HEK293 (cell line): Measurements from ENCODE around the gene PSMB11.

Source experiments
- CTCF ChIA-PET: fragments of 350-600 bp; formaldehyde crosslinking; extraction: SDS; loops from one replicate; lab custom pipeline; 2021; ENCODE audit warnings: antibody characterized with exemption; lab: Yijun Ruan, JAX
- POLR2A ChIA-PET: fragments of 300-600 bp; formaldehyde crosslinking; extraction: SDS; loops from one replicate; lab custom pipeline; 2020; ENCODE audit warnings: antibody characterized with exemption, inconsistent platforms; lab: Yijun Ruan, JAX
- H3K27ac ChIP-seq: fragments of 200-500 bp; sonication (Bioruptor generic); 2 replicates; pipeline ENCODE4 v1.5.1; 2014; ENCODE audit warnings: low read depth, low read length, control low read depth, inconsistent platforms; ENCODE audit errors: extremely low read depth
- H3K36me3 ChIP-seq, 2 experiments: fragments of 200-500 bp in 1 of 2; sonication (Bioruptor generic) in 1 of 2; 1 replicate in 1 of 2; 2 replicates in 1 of 2; pipeline ENCODE4 v1.5.1; 2014 to 2017; ENCODE audit warnings: inconsistent platforms in 2 of 2, low read length in 2 of 2; ENCODE audit not compliant: control insufficient read depth in 2 of 2, insufficient read depth in 1 of 2
- H3K4me1 ChIP-seq: fragments of 200-500 bp; sonication (Bioruptor generic); 2 replicates; pipeline ENCODE4 v1.5.1; 2014; ENCODE audit warnings: mild to moderate bottlenecking, low read length, inconsistent platforms; ENCODE audit not compliant: control insufficient read depth, insufficient read depth
- H3K4me3 ChIP-seq: 2 replicates; pipeline ENCODE4 v1.5.1; 2011; ENCODE audit warnings: low read depth, mild to moderate bottlenecking, control low read depth, low read length, moderate library complexity
- H3K9me3 ChIP-seq: fragments of 200-500 bp; sonication (Bioruptor generic); 2 replicates; pipeline ENCODE4 v1.5.1; 2014; ENCODE audit warnings: low read depth, low read length, inconsistent platforms; ENCODE audit not compliant: control insufficient read depth, insufficient read depth
- BCL11A ChIP-seq: fragments of 450-650 bp; formaldehyde crosslinking; IDR thresholded peaks from 2 replicates; pipeline ENCODE4 v1.5.1; 2016; ENCODE audit warnings: low read depth, missing biosample characterization, missing genetic modification characterization
- EGR2 ChIP-seq: fragments of 450-650 bp; formaldehyde crosslinking; IDR thresholded peaks from 2 replicates; pipeline ENCODE4 v1.5.1; 2016; ENCODE audit warnings: low read depth, missing biosample characterization, missing genetic modification characterization
- ELK4 ChIP-seq: IDR thresholded peaks from 2 replicates; pipeline ENCODE4 v1.6.1; 2011; ENCODE audit warnings: mild to moderate bottlenecking, low read depth, low read length, borderline replicate concordance
- MYNN ChIP-seq: fragments of 450-650 bp; formaldehyde crosslinking; IDR thresholded peaks from 2 replicates; pipeline ENCODE4 v1.5.1; 2016; ENCODE audit warnings: missing biosample characterization, missing genetic modification characterization, borderline replicate concordance
- REPIN1 ChIP-seq: fragments of 450-650 bp; formaldehyde crosslinking; IDR thresholded peaks from 2 replicates; pipeline ENCODE4 v1.5.1; 2017; ENCODE audit warnings: missing biosample characterization, missing genetic modification characterization, low read depth
- REST ChIP-seq: fragments of 450-650 bp; formaldehyde crosslinking; IDR thresholded peaks from 2 replicates; pipeline ENCODE4 v1.5.1; 2016; ENCODE audit warnings: missing biosample characterization, missing genetic modification characterization
- SP2 ChIP-seq: fragments of 450-650 bp; formaldehyde crosslinking; IDR thresholded peaks from 2 replicates; pipeline ENCODE4 v1.5.1; 2016; ENCODE audit warnings: missing biosample characterization, missing genetic modification characterization
- ZBTB20 ChIP-seq: fragments of 450-650 bp; formaldehyde crosslinking; IDR thresholded peaks from 2 replicates; pipeline ENCODE4 v1.5.1; 2016; ENCODE audit warnings: missing biosample characterization, missing genetic modification characterization
- ZBTB48 ChIP-seq: fragments of 450-650 bp; formaldehyde crosslinking; IDR thresholded peaks from 2 replicates; pipeline ENCODE4 v1.5.1; 2016; ENCODE audit warnings: missing biosample characterization, missing genetic modification characterization
- ZBTB8A ChIP-seq: fragments of 450-650 bp; formaldehyde crosslinking; IDR thresholded peaks from 2 replicates; pipeline ENCODE4 v1.5.1; 2016; ENCODE audit warnings: missing biosample characterization, missing genetic modification characterization
- ZFP37 ChIP-seq: fragments of 450-650 bp; formaldehyde crosslinking; IDR thresholded peaks from 2 replicates; pipeline ENCODE4 v1.5.1; 2016; ENCODE audit warnings: missing biosample characterization, missing genetic modification characterization
- ZNF133 ChIP-seq: fragments of 450-650 bp; formaldehyde crosslinking; IDR thresholded peaks from 2 replicates; pipeline ENCODE4 v1.5.1; 2016; ENCODE audit warnings: missing biosample characterization, missing genetic modification characterization
- ZNF138 ChIP-seq: fragments of 450-650 bp; formaldehyde crosslinking; IDR thresholded peaks from 2 replicates; pipeline ENCODE4 v1.5.1; 2016; ENCODE audit warnings: missing biosample characterization, missing genetic modification characterization, borderline replicate concordance
- ZNF239 ChIP-seq: fragments of 450-650 bp; formaldehyde crosslinking; IDR thresholded peaks from 2 replicates; pipeline ENCODE4 v1.5.1; 2016; ENCODE audit warnings: missing biosample characterization, missing genetic modification characterization
- ZNF341 ChIP-seq: fragments of 450-650 bp; formaldehyde crosslinking; IDR thresholded peaks from 2 replicates; pipeline ENCODE4; 2016; ENCODE audit warnings: low read depth, missing biosample characterization, missing genetic modification characterization
- ZNF362 ChIP-seq: fragments of 450-650 bp; formaldehyde crosslinking; IDR thresholded peaks from 2 replicates; pipeline ENCODE4 v1.5.1; 2016; ENCODE audit warnings: missing biosample characterization, missing genetic modification characterization
- ZNF37A ChIP-seq: fragments of 450-650 bp; IDR thresholded peaks from 2 replicates; pipeline ENCODE4 v1.5.1; 2018; ENCODE audit warnings: missing biosample characterization, missing genetic modification characterization
- ZNF416 ChIP-seq: fragments of 450-650 bp; formaldehyde crosslinking; IDR thresholded peaks from 2 replicates; pipeline ENCODE4 v1.5.1; 2016; ENCODE audit warnings: missing biosample characterization, missing genetic modification characterization
- ZNF501 ChIP-seq: fragments of 450-650 bp; formaldehyde crosslinking; IDR thresholded peaks from 2 replicates; pipeline ENCODE4 v1.5.1; 2016; ENCODE audit warnings: missing biosample characterization, missing genetic modification characterization
- ZNF555 ChIP-seq: fragments of 450-650 bp; formaldehyde crosslinking; conservative IDR thresholded peaks from 2 replicates; pipeline ENCODE4 v1.5.1; 2017; ENCODE audit warnings: missing biosample characterization, mild to moderate bottlenecking, missing genetic modification characterization, inconsistent platforms
- ZNF560 ChIP-seq: fragments of 450-650 bp; formaldehyde crosslinking; IDR thresholded peaks from 2 replicates; pipeline ENCODE4 v1.5.1; 2017; ENCODE audit warnings: missing biosample characterization, missing genetic modification characterization, borderline replicate concordance
- ZNF580 ChIP-seq: fragments of 450-650 bp; formaldehyde crosslinking; IDR thresholded peaks from 2 replicates; pipeline ENCODE4 v1.5.1; 2016; ENCODE audit warnings: missing biosample characterization, missing genetic modification characterization
- ZNF585B ChIP-seq: fragments of 450-650 bp; formaldehyde crosslinking; IDR thresholded peaks from 2 replicates; pipeline ENCODE4 v1.5.1; 2016; ENCODE audit warnings: missing biosample characterization, missing genetic modification characterization
- ZNF639 ChIP-seq: fragments of 450-650 bp; formaldehyde crosslinking; IDR thresholded peaks from 2 replicates; pipeline ENCODE4 v1.5.1; 2016; ENCODE audit warnings: missing biosample characterization, missing genetic modification characterization
- ZNF837 ChIP-seq: fragments of 450-650 bp; formaldehyde crosslinking; IDR thresholded peaks from 2 replicates; pipeline ENCODE4 v1.5.1; 2016; ENCODE audit warnings: missing biosample characterization, missing genetic modification characterization
- ZSCAN16 ChIP-seq: fragments of 450-650 bp; formaldehyde crosslinking; IDR thresholded peaks from 2 replicates; pipeline ENCODE4 v1.5.1; 2016; ENCODE audit warnings: missing biosample characterization, missing genetic modification characterization
- ZSCAN30 ChIP-seq: fragments of 450-650 bp; IDR thresholded peaks from 2 replicates; pipeline ENCODE4 v1.5.1; 2018; ENCODE audit warnings: missing biosample characterization, mild to moderate bottlenecking, missing genetic modification characterization, moderate library complexity

Gene PSMB11

GRCh38 chr14:23052182-23052623 is 10.2 kb downstream of the PSMB11 start (continued):
- TF ChIP-seq EGR2 (tag by site-specific recombination) (no peak), ZBTB8A (tag by site-specific recombination) (0 out of 2 replicates have a peak, but pooled peaks have one; percentile 18), ZBTB48 (tag by site-specific recombination) (no peak)

- no peak overlapping the region for H3K4me3 ChIP-seq
- POLR2A ChIA-PET, result no interaction called here
- CTCF ChIA-PET, result interaction anchor here (4.8 to 16.2 kb wide), 2 partner anchors 64 to 80 kb away, joined by 23 to 469 read pairs; partner anchors contain the start of gene AJUBA
- peaks cover 4% of the 10 kb centered on the region; the same call in 1 of the 2 replicates for H3K4me1 ChIP-seq
- peaks cover 0 to 62% of the 10 kb centered on the region in 2 experiments; a peak in 1 of 3 replicates for H3K36me3 ChIP-seq
- TF ChIP-seq ZNF362 (tag by site-specific recombination) (no peak), ZSCAN16 (tag by site-specific recombination) (no peak), ZNF639 (tag by site-specific recombination) (no peak), REST (tag by site-specific recombination) (no peak), ZBTB48 (tag by site-specific recombination) (no peak), ZNF501 (tag by site-specific recombination) (no peak), ZNF133 (tag by site-specific recombination) (no peak), ZNF138 (tag by site-specific recombination) (no peak), ZNF555 (tag by site-specific recombination) (no peak), REPIN1 (tag by site-specific recombination) (no peak), MYNN (tag by site-specific recombination) (no peak), ZNF341 (peak; percentile 78), ZNF560 (tag by site-specific recombination) (no peak), ELK4 (no peak), ZFP37 (tag by site-specific recombination) (no peak), ZBTB20 (tag by site-specific recombination) (peak; percentile 88), ZNF837 (tag by site-specific recombination) (no peak), BCL11A (tag by site-specific recombination) (no peak), ZNF580 (no peak), ZNF37A (no peak), ZNF585B (tag by site-specific recombination) (no peak), SP2 (tag by site-specific recombination) (peak; percentile 17; the same call in 1 of the 2 replicates), ZNF416 (tag by site-specific recombination) (no peak), ZNF239 (no peak), ZSCAN30 (tag by site-specific recombination) (no peak)
- H3K27ac ChIP-seq, result no peak overlapping the region
- H3K9me3 ChIP-seq, result no peaks in the 10 kb centered on the region
Observed at GRCh38 chr14:23052671-23053070, 10.7 kb downstream of the PSMB11 start.
